Bone marrow (tissue), 2 donors: ENCODE measurements around the gene FKBP5.
"Not testable (repeated sequence)": the region's sequence is repeated elsewhere in the genome, so short reads cannot be mapped to it uniquely, and the experiment has no call there.

Source experiments
- DNase-seq, 2 donors: peaks; one replicate each; lab custom pipeline; 2025; lab: John Stamatoyannopoulos, UW

Gene FKBP5

GRCh38 chr6:35586542-35586941 is 102.2 kb downstream of the FKBP5 start:
- DNase-seq: no peak

GRCh38 chr6:35585658-35586057 is 103.1 kb downstream of the FKBP5 start:
- DNase-seq: no peak

GRCh38 chr6:35583893-35584688 is 104.6 kb downstream of the FKBP5 start:
- peak in 1 of 2 donors; percentile 61 for DNase-seq

GRCh38 chr6:35582315-35582714 is 106.4 kb downstream of the FKBP5 start:
- DNase-seq: no peak

GRCh38 chr6:35581633-35582032 is 107.1 kb downstream of the FKBP5 start:
- no peak for DNase-seq

- DNase-seq: no peak
Measured at GRCh38 chr6:35580836-35581235, 107.9 kb downstream of the FKBP5 start.

- no peak for DNase-seq
Measured at GRCh38 chr6:35576682-35577081, 112.0 kb downstream of the FKBP5 start.

- DNase-seq: no peak
Measured at GRCh38 chr6:35573495-35574110, 115.1 kb downstream of the FKBP5 start.

GRCh38 chr6:35570885-35571330 is 117.8 kb downstream of the FKBP5 start:
- not testable (repeated sequence) for DNase-seq

- no peak for DNase-seq
Measured at GRCh38 chr6:35569011-35569461, 119.7 kb downstream of the FKBP5 start.

GRCh38 chr6:35566794-35567193 is 121.9 kb downstream of the FKBP5 start:
- DNase-seq: no peak

- DNase-seq: no peak
Measured at GRCh38 chr6:35564733-35565132, 124.0 kb downstream of the FKBP5 start.

- no peak for DNase-seq
Measured at GRCh38 chr6:35562060-35562459, 126.7 kb downstream of the FKBP5 start.

- no peak for DNase-seq
Measured at GRCh38 chr6:35561113-35561512, 127.6 kb downstream of the FKBP5 start.

GRCh38 chr6:35558571-35558970 is 130.1 kb downstream of the FKBP5 start:
- no peak for DNase-seq

- no peak for DNase-seq
Measured at GRCh38 chr6:35557239-35557638, 131.5 kb downstream of the FKBP5 start.

- no peak for DNase-seq
Measured at GRCh38 chr6:35554811-35555210, 133.9 kb downstream of the FKBP5 start.

GRCh38 chr6:35553315-35553714 is 135.4 kb downstream of the FKBP5 start:
- no peak for DNase-seq

GRCh38 chr6:35552285-35552917 is 136.3 kb downstream of the FKBP5 start:
- DNase-seq: peak in 1 of 2 donors; percentile 41

- DNase-seq: no peak
Measured at GRCh38 chr6:35550437-35550836, 138.3 kb downstream of the FKBP5 start.

GRCh38 chr6:35547676-35548075 is 141.0 kb downstream of the FKBP5 start:
- DNase-seq: no peak

- no peak for DNase-seq
Measured at GRCh38 chr6:35544769-35545361, 143.8 kb downstream of the FKBP5 start.
